ENCODE results near the gene SLC9A3.
"Not testable (repeated sequence)": the region's sequence is repeated elsewhere in the genome, so short reads cannot be mapped to it uniquely, and the experiment has no call there.

The SLC9A3 gene

DNA sequence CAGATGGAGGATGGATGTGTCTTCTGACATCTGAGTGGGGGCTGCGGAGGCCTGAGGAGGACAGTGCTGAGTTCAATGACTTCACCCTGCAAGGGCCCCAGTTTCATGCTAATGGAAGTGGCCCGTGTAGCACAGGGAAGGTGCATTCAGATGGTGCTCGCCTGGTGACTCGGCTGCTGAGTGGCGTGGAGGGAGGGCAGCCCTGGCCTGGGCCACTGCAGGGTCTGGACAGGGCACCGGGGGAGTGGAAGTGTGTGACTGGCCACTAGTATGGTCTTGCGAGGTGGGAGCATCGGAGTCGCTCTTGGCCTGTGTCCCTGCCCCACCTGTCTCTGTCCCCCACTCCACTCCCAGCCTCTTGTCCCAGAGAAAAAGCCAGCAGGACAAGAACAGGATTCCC lies 1.7 kb upstream of the SLC9A3 start:
- no peak for DNase-seq (ENCODE audit: low read depth in 2 of 2)

- DNase-seq (ENCODE audit: low read depth in 2 of 2), result no peak
Observed at GRCh38 chr5:524973-525761, 918 bp upstream of the SLC9A3 start.

DNA sequence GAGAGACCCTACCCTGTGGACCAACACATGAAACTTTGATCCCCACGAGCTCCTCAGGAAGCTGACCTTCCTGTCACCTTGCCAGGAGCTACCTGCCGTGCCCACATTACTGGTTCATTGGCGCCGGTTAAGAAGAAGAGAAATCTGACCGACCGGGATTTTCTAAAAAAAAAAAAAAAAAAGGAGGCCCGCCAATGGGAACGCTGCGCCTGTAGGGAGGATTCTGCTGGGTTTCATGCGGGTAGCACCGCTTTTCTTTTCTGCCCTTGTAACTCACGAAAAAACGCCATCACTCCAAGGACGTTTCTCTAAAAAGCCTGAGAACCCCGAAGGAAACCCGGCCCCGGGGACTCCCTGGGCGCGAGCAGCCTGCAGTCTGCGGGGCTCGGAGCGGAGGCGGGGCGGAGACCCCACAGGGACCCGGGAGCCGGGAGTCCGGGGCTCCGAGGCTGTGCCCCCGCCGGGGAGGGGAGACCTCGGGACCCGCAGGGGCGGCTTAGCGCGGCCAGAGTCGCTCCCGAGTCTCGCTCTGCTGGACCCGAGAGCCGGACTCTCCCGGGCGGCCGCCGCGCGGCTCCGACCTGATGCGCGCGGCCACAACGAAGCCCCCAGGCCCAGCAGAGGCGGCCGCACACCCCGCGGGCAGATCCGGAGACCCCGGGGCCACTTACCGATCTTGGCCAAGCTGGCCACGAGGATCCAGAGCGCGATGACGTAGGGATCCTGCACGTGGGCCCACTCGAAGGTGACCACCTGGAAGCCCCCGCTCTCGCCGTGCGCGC lies 617 bp downstream of the SLC9A3 start:
- no peak for DNase-seq (ENCODE audit: low read depth in 2 of 2)

GRCh38 chr5:522899-523440 lies 1.3 kb downstream of the SLC9A3 start:
- DNase-seq (ENCODE audit: low read depth in 2 of 2), result no peak

DNA sequence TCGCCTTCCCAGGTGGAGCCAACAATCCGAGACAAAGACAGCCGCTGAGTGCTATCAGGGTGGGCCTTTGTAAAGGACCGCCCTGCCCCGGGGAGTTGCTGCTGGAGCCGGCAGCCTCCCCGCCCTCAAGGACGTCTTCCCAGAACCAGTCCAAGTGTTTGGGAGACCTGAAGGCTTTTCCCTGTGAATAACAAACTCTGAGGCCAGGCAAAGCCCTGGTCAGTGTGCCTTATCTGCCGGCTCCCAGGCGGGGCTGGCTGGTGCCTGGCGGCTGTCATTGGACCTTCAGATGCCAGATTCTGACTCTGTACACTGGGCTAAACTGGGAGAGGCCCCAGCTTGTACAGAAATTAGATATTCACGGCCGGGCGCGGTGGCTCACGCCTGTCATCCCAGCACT lies 2.1 kb downstream of the SLC9A3 start:
- DNase-seq (ENCODE audit: low read depth in 2 of 2), result no peak

DNA sequence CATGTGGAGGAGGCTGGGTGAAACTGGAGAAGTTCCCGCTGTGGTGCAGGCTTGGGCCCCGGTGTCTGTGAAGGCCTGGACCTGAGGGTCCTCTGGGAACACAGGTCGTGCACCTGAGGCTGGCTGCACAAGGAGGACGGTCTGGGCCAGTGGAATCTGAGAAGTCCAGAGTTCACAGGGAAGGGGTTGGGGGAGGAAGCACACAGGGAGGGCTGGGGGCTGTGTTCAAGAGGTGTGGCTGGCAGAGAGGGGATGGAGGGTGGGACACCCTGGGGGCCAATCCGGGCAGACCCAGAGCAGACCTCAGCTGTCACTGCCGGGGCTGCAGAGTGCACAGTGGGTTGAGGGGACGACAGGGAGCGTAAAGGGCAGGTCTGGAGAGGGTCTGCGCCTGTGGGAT lies 2.6 kb downstream of the SLC9A3 start:
- DNase-seq (ENCODE audit: low read depth in 2 of 2), result no peak

DNA sequence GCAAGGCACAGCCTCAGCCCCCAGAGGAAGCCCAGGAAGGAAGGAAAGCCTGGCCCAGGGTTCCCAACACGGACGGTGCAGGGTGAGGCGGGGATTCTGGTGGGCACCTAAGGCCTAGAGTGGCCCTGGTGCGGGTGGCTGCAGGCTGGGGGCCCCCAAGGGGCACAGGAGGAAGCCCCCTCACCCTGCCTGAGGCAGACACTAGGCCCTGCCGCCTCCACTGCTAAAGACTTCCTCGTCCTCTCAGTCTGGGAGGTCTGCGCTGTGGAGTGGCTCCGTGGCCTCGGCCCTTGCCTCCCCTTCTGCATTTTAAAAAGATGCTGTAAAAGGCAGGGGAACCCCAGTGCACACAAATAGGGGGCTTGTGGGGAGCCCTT lies 3.4 kb downstream of the SLC9A3 start:
- DNase-seq (ENCODE audit: low read depth in 2 of 2), result no peak

DNA sequence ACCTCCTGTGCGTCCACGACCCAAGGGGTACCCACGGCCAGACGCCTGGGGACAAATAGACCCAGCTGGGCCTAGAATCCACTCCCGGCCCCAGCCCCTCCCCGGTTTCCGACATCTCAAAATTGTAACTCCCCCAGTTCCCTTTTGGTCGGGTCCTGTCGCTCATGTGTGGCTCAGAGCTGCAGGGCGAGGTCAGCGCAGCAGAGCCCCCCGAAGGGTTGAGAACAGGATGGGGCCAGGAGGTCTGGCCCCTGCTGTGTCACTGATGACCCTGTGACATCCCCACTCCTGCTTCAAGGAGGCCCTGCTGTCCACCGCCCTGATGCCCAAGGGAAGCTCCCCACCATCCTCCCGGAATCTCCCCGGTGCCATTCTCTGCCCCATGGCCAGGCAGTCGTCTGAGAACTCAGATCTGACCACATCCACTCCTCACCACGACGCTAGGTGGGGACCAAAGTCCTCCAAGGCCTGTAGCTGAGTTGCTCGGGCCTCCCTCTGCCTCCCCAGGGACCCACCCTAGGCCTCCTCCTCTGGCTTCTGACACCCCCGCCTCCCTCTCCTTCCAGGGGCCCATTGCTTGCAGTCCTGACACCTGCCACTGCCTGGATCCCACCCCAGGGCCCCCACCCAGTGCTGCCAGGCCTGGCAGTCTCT lies 3.9 kb downstream of the SLC9A3 start:
- no peak for DNase-seq (ENCODE audit: low read depth in 2 of 2)

DNA sequence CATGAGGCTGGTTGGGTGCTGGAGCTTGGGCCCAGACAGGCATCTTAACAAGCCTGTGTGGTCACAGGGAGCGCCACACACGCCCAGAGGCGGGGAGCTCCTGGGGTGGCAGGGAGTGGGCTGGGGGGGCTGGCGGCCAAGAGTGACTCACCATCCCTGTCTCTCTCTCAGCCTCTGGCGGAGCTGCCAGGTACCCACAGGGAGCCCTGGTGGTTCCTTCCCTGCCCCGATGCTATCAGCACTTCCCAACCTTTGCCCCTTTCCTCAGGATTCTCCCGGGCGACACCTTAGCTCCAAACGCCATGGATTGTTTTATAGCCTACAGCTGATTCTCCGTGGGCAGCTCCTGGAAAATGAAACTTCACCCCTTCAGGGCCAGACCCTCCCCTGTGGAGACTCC lies 5.5 kb downstream of the SLC9A3 start:
- no peak for DNase-seq (ENCODE audit: low read depth in 2 of 2)

DNA sequence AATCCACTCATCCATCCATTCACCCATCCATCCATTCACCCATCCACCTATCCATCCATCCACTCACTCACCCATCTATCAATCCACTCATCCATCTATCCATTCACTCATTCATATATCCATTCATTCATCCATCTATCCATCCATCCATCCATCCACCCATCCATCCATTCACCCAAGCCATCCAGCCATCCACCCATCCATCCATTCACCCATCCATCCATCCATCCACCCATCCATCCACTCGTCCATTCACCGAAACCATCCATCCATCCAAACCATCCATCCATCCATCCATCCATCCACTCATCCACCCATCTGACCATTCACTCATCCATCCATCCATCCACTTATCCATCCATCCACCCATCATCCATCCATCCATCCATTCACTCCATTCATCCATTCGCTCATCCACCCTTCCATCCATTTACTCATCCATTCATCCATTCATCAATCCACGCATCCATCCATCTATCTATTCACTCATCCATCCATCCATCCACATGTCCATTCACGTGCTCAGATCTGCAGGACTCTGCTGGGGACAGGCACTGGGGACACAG lies 6.6 kb downstream of the SLC9A3 start:
- no peak for DNase-seq (ENCODE audit: low read depth in 2 of 2)

DNA sequence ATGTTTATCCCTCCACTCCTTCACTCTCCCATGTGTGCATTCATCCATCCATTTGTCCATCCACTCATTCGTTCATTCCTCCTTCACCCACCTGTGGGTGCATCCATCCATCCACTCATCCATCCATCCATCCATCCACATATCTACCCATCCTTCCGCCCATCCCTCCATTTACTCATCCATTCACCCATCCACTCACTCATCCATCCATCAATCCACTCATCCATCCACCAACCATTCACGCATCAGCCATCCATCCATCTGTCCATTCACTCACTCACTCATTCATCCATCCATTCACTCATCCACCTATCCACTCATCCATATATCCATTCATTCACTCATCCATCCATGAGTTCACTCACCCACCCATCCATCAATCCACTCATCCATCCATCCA lies 7.3 kb downstream of the SLC9A3 start:
- no peak for DNase-seq (ENCODE audit: low read depth in 2 of 2)

GRCh38 chr5:516338-516925 lies 7.8 kb downstream of the SLC9A3 start:
- DNase-seq (ENCODE audit: low read depth in 2 of 2), result no peak

GRCh38 chr5:515273-515836 lies 8.9 kb downstream of the SLC9A3 start:
- DNase-seq (ENCODE audit: low read depth in 2 of 2), result no peak

DNA sequence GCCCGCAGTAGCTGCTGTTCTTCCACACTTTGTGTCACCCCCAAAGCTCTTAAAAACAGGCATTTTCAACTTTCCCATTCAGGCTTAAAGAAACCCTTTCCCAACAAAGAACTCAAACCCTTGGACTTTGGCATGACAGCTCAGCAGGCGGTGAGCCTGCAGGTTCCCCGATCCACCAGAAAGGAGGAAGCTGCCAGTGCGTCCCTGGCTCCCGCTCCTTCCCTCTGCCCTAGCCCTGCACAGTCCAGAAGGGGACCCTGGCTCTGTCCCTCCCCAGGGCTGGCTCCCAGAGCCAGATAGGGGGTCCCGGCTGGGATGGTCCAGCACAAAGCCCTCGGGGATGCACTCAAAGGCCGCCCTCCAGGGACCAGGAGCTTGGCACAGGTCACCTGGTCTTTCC lies 9.6 kb downstream of the SLC9A3 start:
- no peak for DNase-seq (ENCODE audit: low read depth in 2 of 2)

GRCh38 chr5:514101-514485 lies 10.2 kb downstream of the SLC9A3 start:
- no peak for DNase-seq (ENCODE audit: low read depth in 2 of 2)

DNA sequence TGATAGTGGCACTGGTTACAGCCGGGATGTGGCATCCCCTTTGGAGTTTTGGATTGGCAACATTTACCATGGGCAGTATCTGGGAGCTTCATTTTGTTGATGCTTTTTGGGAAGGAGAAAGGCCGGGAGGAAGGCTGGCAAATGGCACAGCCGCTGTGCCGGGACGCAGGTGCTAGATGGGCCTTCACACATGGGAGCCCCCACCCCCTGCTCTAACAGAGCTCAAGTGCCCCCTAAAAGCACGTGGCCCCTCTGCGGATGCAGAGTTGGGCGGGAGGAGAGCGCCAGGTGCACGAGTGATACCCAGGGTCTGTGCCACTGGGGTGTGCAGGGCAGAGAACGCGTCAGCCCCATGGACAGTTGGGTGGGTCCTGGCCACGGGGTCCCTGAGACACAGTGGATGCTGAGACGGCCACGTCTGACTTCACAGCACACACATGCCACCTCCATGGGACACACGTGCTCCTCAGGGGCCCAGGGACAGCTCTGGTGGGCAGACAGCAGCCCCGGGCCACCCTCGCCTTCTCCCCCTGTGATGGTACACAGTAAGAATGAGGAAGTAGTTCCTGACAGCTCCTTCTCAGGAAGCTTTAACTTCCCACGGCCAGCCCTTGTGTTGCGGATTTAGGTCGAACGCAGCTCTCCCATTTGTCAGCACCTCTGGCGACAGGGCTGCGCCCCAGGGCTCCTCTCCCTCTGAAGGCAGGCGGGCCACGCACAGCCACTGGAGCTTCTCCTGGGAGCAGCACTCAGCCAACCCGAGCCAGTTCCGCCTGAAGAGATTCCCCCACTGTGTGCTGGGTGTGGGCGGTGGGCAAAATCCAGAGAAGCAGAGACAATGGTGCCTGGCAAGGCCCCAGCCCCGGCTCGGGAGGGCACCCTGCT lies 10.8 kb downstream of the SLC9A3 start:
- DNase-seq (ENCODE audit: low read depth in 2 of 2), result no peak

- no peak for DNase-seq (ENCODE audit: low read depth in 2 of 2)
Observed at GRCh38 chr5:511476-511875, 12.8 kb downstream of the SLC9A3 start.

DNA sequence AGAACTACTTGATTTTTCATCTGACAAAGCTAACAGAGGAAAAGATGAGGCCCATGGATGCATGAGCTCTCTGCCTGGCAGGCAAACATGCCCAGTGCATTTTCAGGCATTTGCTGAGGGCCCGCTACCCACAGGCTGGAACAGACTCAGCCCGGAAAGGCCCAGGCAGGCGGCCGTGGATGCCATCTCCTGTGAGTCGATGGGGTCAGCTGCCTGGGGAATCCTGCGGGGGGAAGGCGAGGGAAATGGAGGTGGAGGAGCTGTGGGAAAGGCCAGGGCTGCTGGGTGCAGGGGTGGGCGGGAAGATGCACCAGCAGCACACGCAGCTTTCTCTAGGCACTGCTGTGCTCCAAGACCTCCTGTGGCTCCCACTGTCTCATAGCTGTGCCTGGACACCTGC lies 13.7 kb downstream of the SLC9A3 start:
- DNase-seq (ENCODE audit: low read depth in 2 of 2), result no peak

DNA sequence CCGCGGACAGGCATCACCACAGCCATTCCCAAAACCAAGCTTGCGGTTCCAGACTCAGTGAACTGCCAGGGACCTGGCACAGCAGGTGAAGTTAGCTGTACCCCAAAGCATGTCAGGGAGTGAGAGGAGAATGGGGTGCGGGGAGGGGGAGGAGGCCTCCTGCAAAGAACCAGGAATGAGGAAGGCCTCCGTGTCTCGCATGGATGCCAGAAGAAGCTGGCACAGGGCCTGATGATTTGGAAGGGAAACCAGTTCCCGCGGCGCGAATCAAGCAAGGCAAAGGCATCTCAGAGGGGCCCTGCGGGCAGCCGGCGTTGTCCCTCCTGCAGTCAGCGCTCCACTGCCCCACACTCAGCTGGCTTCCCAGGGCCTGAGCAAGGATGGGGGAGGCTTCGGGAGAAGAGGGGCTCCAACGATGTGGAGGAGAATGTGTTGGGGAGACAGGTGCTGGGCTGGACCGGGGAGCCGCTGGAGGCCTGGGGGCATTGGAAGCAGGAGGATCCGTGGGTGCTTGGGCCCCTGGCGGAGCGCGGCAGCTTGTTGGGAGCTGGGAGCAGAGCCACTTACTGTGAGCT lies 14.6 kb downstream of the SLC9A3 start:
- DNase-seq (ENCODE audit: low read depth in 2 of 2), result no peak

DNA sequence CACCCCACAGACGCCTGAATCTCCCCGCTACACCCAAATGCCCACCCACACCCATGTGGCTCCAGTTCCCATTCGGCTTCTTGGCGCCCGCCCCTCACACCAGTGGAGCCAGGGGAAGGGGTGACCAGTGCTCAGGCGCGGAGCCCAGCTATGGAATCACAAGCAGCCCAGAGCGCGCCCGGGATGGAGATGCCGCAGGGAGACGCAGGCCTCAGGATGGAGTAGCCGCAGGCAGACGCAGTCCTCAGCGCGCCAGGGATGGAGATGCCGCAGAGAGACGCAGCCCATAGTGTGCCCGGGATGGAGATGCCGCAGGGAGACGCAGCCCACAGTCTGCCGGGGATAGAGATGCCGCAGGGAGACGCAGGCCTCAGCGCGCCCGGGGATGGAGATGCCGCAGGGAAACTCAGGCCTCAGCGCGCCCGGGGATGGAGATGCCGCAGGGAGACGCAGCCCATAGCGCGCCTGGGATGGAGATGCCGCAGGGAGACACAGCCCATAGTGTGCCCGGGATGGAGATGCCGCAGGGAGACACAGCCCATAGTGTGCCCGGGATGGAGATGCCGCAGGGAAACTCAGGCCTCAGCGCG lies 16.2 kb downstream of the SLC9A3 start:
- DNase-seq (ENCODE audit: low read depth in 2 of 2), result not testable (repeated sequence)
